Adrenal gland (tissue), 5 donors: ENCODE results near the gene ATL1.

ENCODE experiments used
- POLR2A ChIP-seq, 2 donors: fragments of 450-650 bp; IDR thresholded peaks; one replicate each; pipeline ENCODE4 v1.6.1; 2017; ENCODE audit warnings: antibody characterized with exemption in 2 of 2, mild to moderate bottlenecking in 2 of 2, moderate library complexity in 1 of 2
- TF ChIP-seq, protein P1 (sequence below), 6 experiments: fragments of 450-650 bp in 4 of 6; fragments of 200-600 bp in 2 of 6; sonication (generic) in 1 of 6; IDR thresholded peaks; 1 replicate in 5 of 6; 2 replicates in 1 of 6; pipeline versions ENCODE4 v1.5.1 to v1.8.0; 2016 to 2021; ENCODE audit warnings: antibody characterized with exemption in 6 of 6, mild to moderate bottlenecking in 2 of 6, moderate library complexity in 1 of 6
- donor health status: DM: no; HTN: no; CAD: no.

DNA sequence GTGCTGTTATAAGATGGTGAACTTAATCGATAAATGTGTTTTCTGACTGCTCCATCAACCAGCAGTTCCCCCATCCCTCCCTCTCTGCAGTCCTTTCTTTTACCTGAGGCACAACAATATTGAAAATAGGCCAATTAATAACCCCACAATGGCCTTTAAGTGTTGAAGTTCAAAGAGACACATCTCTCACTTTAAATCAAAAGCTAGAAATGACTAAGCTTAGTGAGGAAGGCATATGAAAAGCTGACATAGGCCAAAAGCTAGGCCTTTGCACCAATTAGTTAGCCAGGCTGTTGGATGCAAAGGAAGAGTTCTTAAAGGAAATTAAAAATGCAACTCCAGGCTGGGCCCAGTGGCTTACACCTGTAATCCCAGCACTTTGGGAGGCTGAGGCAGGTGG is 64.5 kb downstream of the ATL1 start:
- TF ChIP-seq, protein P1, sequence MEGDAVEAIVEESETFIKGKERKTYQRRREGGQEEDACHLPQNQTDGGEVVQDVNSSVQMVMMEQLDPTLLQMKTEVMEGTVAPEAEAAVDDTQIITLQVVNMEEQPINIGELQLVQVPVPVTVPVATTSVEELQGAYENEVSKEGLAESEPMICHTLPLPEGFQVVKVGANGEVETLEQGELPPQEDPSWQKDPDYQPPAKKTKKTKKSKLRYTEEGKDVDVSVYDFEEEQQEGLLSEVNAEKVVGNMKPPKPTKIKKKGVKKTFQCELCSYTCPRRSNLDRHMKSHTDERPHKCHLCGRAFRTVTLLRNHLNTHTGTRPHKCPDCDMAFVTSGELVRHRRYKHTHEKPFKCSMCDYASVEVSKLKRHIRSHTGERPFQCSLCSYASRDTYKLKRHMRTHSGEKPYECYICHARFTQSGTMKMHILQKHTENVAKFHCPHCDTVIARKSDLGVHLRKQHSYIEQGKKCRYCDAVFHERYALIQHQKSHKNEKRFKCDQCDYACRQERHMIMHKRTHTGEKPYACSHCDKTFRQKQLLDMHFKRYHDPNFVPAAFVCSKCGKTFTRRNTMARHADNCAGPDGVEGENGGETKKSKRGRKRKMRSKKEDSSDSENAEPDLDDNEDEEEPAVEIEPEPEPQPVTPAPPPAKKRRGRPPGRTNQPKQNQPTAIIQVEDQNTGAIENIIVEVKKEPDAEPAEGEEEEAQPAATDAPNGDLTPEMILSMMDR (IDR thresholded peaks at IDR 0.05) = no peak
- no peak for TF ChIP-seq POLR2A (IDR thresholded peaks at IDR 0.05)
